Measurements from ENCODE around the gene COL6A2. TPM values are rescaled to one million over a fixed set of nuclear protein-coding genes. Genes with fewer than 3 reads are reported as not detected.
"Not testable (repeated sequence)": the region's sequence is repeated elsewhere in the genome, so short reads cannot be mapped to it uniquely, and the experiment has no call there.

Gene COL6A2
- total RNA-seq, 2 donors from 2014 or later, result 10.8 to 11.3 TPM

DNA sequence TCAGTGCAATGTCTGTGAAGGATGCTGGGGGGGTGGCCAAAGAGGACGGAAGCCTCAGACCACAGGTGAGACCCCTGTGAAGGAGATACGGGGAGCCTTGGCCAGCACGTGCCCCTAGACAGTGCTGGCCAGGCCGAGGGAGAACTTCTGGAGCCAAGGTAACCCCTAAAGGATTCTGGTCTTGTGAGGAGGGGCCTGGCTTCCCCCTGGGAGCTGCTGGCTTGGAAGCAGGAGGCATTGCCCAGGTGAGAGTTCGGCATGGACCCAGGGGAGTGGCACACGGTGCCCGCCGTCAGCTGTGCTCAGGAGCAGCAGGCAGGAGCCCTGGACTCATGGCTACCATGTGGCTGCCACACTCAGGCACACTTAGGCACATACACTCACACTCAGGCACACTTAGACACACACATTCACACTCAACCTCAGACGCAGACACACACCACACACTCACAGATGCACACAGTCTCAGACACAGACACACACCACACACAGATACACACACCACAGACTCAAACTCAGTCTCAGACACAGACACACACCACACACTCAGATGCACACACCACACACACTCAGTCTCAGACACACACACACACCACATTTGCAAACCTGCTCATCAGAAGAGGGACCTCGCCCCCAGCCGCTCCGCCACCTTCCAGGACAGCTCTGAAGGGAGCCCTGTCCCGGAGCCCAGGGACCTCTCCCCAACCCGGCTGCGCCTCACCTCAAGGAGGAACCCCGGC lies 1.1 kb upstream of the COL6A2 start:
- DNase-seq (no peak), ATAC-seq (replicated peaks in 1 of 2) (no peak)
- Mint-ChIP-seq H3K9me3 (no peaks in the 10 kb centered on the region), H3K27ac (no peak overlapping the region), H3K4me3 (peak overlapping the region; percentile 7 to 59), H3K36me3 (ENCODE audit: insufficient read depth in 2 of 2) (peaks cover 0 to 5% of the 10 kb centered on the region in 2 donors), H3K27me3 (ENCODE audit: low read depth) (peaks cover 26% of the 10 kb centered on the region), H3K4me1 (ENCODE audit: low read depth) (peaks cover 8% of the 10 kb centered on the region)

DNA sequence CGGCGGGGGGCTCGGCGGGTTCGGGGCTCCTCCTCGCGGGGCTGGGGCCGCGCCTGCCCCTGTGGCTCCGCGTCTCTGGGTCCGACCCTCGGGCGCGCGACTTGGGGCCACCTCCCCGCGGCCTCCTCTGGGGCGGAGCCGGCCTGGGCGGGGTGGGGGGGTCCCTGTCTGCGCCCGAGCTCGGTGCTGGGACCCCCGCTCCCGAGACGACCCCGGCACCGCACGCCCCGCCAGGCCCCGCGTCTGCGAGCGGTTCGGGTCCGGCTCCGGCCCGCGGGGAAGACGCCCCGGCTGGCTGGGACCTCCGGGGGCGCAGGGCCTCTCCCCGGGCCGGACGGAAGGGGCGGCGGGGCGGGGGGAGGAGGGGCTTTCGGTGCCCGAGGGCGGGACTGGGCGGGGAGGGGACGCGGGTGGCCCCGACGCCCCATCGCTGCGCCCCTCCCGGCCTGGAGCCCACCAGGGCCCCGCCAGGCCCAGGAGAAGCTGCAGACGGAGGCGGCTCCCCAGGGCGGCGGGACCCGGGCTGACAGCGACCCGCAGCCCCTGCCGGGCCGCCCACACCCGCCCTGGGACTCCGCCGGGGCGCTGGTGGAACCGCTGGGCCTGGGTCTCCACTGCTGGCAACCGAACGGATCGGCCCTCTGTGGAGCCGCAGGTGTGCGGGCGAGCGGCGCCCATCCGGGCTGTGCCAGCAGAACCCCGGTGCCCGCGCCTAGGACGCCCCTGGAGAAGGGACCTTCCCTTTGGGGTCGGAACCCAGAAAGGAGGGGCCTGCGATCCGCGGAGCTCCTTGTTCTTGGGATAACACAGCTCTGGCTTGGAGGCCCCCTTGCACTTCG lies 610 bp downstream of the COL6A2 start:
- ATAC-seq (replicated peaks in 1 of 2) (peak; percentile 64 to 66), DNase-seq (peak; percentile 37 to 39)
- Mint-ChIP-seq H3K4me1 (ENCODE audit: low read depth) (peaks cover 8% of the 10 kb centered on the region), H3K27me3 (ENCODE audit: low read depth) (peaks cover 42% of the 10 kb centered on the region), H3K36me3 (ENCODE audit: insufficient read depth in 2 of 2) (peaks cover 3 to 14% of the 10 kb centered on the region in 2 donors), H3K27ac (no peak overlapping the region), H3K4me3 (peak overlapping the region; percentile 41 to 74), H3K9me3 (peaks cover 4 to 5% of the 10 kb centered on the region in 2 donors)

DNA sequence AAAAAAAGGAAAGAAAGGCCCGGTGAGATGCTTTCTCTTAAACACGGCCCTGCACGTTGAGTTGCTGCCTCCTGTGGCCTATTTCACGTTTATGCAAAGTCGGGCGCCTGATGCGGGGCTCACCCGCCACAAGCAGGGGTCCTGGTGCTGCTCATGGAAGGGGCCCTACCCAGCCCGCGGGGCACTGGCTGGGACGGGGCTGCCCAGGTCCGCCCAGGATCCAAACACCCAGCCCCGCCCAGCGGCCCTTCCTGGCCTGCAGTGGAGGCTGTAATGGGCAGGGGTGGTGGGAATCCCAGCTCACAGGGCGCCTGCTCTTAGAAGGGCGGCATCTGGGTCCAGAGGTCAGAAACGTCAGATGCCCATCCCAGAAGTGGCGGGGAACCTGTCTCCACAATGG lies 1.6 kb downstream of the COL6A2 start:
- Mint-ChIP-seq H3K4me3 (no peak overlapping the region), H3K9me3 (peaks cover 7% of the 10 kb centered on the region in 2 donors), H3K27ac (no peak overlapping the region), H3K27me3 (ENCODE audit: low read depth) (peaks cover 45% of the 10 kb centered on the region), H3K36me3 (ENCODE audit: insufficient read depth in 2 of 2) (peaks cover 11 to 19% of the 10 kb centered on the region in 2 donors), H3K4me1 (ENCODE audit: low read depth) (peaks cover 8% of the 10 kb centered on the region)
- DNase-seq, result no peak
- ATAC-seq (replicated peaks in 1 of 2), result no peak

DNA sequence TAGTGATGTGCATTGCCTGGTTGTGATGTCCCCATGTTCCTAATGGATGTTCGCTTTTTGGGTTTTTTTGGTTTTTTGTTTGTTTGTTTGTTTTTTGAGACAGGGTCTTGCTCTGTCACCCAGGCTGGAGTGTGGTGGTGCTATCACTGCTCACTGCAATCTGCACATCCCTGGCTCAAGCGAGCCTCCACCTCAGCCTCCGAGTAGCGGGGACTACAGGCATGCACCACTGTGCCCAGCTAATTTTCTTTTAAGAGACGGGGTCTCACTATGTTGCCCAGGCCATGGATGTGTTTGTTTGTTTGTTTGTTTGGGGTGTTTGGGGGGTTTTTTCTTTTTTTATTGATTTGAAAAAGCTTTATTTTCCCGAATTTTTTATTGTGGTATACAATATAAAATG lies 2.1 kb downstream of the COL6A2 start:
- H3K4me1 Mint-ChIP-seq (ENCODE audit: low read depth), result peaks cover 8% of the 10 kb centered on the region
- peaks cover 7% of the 10 kb centered on the region in 2 donors for H3K9me3 Mint-ChIP-seq
- ATAC-seq (replicated peaks in 1 of 2) (no peak), DNase-seq (no peak)
- H3K4me3 Mint-ChIP-seq, result peak overlapping the region in 1 of 2 donors; percentile 48
- peaks cover 45% of the 10 kb centered on the region for H3K27me3 Mint-ChIP-seq (ENCODE audit: low read depth)
- peaks cover 12 to 19% of the 10 kb centered on the region in 2 donors for H3K36me3 Mint-ChIP-seq (ENCODE audit: insufficient read depth in 2 of 2)
- H3K27ac Mint-ChIP-seq, result no peak overlapping the region

DNA sequence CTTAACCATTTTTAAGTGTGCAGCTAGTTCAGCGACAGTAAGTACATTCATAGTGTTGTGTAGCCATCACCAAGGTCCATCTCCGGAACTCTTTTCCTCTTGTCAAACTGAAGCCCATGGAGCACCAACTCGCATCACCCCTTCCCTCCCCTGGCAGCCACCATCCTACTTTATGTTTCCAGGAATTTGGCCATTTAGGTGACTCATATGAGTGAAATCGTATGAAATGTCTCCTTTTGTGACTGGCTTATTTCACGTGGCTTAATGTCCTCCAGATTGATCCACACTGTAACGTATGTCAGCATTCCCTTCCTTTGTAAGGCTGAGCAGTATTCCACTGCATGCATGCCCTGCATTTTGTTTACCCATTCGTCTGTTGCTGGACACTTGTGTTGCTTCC lies 2.5 kb downstream of the COL6A2 start:
- no peak overlapping the region for H3K27ac Mint-ChIP-seq
- peak overlapping the region in 1 of 2 donors; percentile 15 for H3K4me3 Mint-ChIP-seq
- H3K27me3 Mint-ChIP-seq (ENCODE audit: low read depth), result peaks cover 45% of the 10 kb centered on the region

DNA sequence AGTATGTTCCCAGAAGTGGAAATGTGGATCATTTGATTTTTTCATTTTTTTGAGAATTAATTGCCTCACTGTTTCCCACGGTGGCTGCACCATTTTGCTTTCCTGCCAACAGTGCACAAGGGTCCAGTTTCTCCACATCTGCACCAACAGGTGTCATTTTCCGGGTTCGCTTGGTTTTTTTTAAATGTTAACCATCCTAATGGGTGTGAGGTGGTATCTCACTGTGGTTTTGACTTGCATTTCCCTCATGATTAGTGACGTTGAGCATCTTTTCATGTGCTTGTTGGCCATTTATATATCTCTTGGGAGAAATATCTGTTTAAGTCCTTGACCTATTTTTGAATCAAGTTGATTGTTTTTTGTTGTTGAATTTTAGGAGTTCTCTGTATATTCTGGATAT lies 3.0 kb downstream of the COL6A2 start:
- Mint-ChIP-seq H3K27ac (no peak overlapping the region), H3K4me1 (ENCODE audit: low read depth) (peaks cover 8% of the 10 kb centered on the region), H3K27me3 (ENCODE audit: low read depth) (peaks cover 45% of the 10 kb centered on the region), H3K4me3 (no peak overlapping the region), H3K36me3 (ENCODE audit: insufficient read depth in 2 of 2) (peaks cover 12 to 19% of the 10 kb centered on the region in 2 donors), H3K9me3 (peaks cover 7 to 10% of the 10 kb centered on the region in 2 donors)
- ATAC-seq (replicated peaks in 1 of 2), result no peak
- no peak for DNase-seq

More for the DNA sequence above, 2.5 kb downstream of the COL6A2 start:
- Mint-ChIP-seq H3K36me3 (ENCODE audit: insufficient read depth in 2 of 2) (peaks cover 12 to 19% of the 10 kb centered on the region in 2 donors), H3K4me1 (ENCODE audit: low read depth) (peaks cover 8% of the 10 kb centered on the region), H3K9me3 (peaks cover 7% of the 10 kb centered on the region in 2 donors)
- ATAC-seq (replicated peaks in 1 of 2) (no peak), DNase-seq (no peak)

DNA sequence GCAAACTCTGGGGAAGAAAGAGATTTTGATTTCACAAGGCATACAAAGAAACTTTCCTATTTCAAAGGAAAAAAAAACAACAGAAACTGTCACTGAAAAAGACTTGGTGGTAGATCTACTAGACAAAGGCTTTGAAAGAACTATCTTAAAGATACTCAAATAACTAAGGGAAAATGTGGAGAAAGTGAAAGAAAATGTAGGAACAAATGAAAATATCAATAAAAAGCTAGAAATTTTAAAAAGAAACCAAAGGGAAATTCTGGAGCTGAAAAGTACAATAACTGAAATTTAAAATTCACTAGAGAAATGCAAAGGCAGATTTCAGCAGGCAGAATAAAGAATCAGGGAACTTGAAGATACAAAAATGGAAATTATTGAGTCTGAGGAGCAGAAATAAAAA lies 6.2 kb downstream of the COL6A2 start:
- DNase-seq, result no peak
- ATAC-seq (replicated peaks in 1 of 2), result no peak
- H3K4me3 Mint-ChIP-seq, result no peak overlapping the region
- H3K4me1 Mint-ChIP-seq (ENCODE audit: low read depth), result peaks cover 6% of the 10 kb centered on the region
- H3K27ac Mint-ChIP-seq, result peak overlapping the region; percentile 54
- H3K36me3 Mint-ChIP-seq (ENCODE audit: insufficient read depth in 2 of 2), result peaks cover 12 to 24% of the 10 kb centered on the region in 2 donors
- H3K27me3 Mint-ChIP-seq (ENCODE audit: low read depth), result peaks cover 39% of the 10 kb centered on the region
- peaks cover 11% of the 10 kb centered on the region in 2 donors for H3K9me3 Mint-ChIP-seq

DNA sequence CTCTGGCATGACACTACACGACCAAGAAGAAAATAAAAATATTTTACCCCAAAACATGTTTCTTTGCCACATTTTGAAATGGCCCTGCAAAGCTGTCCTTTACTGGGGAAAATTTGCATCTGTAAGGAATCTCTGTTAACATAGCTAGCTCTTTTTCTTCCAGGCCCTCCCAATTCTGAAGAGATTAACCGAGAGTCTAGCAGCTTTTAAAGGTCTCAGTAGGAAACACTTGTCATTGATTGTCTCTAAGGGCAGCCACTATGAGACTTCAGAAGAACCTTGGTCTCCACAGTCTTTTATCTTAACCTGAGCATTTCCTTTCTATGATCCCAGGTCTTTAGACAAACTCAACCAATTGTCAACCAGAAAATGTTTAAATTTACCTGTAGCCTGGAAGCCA lies 9.5 kb downstream of the COL6A2 start:
- H3K36me3 Mint-ChIP-seq (ENCODE audit: insufficient read depth in 2 of 2), result peaks cover 12 to 18% of the 10 kb centered on the region in 2 donors
- H3K27me3 Mint-ChIP-seq (ENCODE audit: low read depth), result peaks cover 15% of the 10 kb centered on the region
- not testable (repeated sequence) for H3K4me3 Mint-ChIP-seq; H3K27ac Mint-ChIP-seq; ATAC-seq (replicated peaks in 1 of 2); DNase-seq; H3K4me1 Mint-ChIP-seq (ENCODE audit: low read depth); H3K9me3 Mint-ChIP-seq

DNA sequence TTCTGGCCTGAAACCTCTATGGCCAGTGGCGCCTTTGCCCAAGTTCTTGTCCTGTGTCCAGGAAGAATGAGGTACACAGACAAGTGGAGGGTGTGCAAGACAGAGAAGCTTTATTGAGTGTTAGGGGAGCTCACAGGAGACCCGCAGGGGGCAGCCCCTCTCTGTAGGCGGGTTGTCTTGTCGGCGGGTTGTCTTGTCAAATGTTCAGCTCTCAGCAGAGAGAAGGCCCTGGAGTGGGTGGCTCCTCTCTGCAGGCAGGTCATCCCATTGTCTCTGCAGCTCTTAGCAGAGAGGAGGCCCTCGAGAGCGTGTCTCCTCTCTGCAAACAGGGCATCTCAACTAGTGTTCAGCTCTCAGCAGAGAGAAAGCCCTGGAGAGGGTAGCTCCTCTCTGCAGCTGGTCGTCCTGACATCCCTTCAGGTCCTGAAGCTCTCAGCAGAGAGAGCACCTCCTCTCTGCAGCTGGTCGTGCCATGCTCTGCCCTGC lies 11.0 kb downstream of the COL6A2 start:
- Mint-ChIP-seq H3K36me3 (ENCODE audit: insufficient read depth in 2 of 2) (peaks cover 6 to 11% of the 10 kb centered on the region in 2 donors), H3K4me3 (no peak overlapping the region), H3K27me3 (ENCODE audit: low read depth) (peaks cover under 1% of the 10 kb centered on the region), H3K27ac (no peak overlapping the region), H3K4me1 (ENCODE audit: low read depth) (no peaks in the 10 kb centered on the region), H3K9me3 (peaks cover 6 to 7% of the 10 kb centered on the region in 2 donors)
- no peak for ATAC-seq (replicated peaks in 1 of 2)
- no peak for DNase-seq

DNA sequence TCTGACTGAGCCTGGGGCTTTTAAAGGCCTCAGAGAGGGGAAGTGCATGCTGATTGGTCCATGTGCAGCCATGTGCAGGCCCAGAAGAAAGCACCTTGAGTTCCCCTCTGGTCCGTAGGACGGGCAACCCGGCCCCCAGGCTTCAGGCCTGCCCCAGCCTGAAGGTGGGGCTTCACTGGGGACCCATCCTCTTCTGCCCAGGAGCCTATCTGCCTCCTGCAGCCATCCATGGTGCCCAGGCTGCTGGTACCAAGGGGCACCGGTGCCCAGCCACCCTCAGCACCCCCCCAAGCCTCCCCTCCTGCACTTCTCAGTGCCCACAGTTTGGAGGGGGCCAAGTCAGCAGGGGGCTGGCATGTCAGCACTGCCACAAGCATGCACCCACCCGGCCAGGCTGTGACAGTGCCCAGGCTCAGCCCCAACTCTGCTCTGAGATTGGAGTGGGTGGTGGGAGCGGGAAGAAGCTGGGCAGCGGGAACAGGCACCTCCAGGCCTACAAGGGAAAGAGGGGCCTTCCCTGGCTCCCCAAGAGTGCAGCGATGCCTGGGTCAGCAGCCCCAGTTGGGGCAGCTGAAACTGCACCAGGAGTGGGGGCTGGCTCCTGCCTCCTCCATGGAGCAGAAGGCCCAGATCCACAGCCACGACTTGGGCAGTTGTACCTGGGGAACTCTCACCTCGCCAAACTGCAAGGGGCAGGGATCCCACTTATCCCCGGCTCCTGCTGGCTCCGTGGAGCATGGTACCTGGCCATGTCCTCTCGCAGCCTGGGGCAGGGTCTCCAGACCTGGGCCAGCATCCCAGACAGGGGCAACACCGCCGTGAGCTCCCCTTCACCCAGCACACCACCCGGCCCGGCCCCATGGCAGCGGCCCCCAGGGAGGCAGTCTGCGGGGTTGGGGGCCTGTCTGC lies 11.7 kb downstream of the COL6A2 start:
- H3K27me3 Mint-ChIP-seq (ENCODE audit: low read depth), result no peaks in the 10 kb centered on the region

DNA sequence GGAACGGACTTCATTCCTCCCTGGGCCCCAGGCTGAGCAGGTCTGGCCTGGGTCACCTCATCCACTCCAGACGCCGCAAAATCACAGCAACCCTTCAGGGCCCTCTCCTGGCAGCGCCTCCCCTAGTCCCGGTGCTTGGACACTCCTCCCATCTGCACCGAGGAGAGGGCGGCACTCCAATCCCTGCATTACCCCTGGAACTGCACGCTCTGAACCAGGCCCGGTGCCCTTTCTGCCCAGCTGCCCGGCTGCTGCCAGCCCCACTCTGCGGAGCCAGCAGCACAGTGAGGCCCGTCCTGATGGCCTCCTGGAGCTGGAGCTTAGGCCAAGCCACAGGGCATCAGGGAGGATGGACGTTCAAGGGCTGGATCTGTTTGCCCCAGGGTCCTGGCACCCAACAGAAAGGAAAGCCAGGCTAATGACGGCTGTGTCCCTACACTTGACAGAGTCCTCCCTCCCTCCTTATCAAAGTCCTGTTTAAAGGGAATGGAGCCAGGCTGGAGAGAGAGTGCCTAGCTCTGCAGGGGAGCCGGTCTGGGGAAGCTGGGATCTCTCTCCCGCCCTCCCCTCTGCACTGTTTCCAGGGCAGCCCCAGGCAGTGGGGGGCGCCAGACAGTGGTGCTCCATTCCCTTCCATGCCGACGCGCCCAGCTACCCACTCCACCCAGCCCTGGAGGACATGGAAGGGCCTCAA lies 12.7 kb downstream of the COL6A2 start:
- Mint-ChIP-seq H3K9me3 (peaks cover 3 to 4% of the 10 kb centered on the region in 2 donors), H3K27ac (no peak overlapping the region), H3K4me3 (no peak overlapping the region), H3K27me3 (ENCODE audit: low read depth) (no peaks in the 10 kb centered on the region), H3K4me1 (ENCODE audit: low read depth) (no peaks in the 10 kb centered on the region), H3K36me3 (ENCODE audit: insufficient read depth in 2 of 2) (peaks cover 0 to 6% of the 10 kb centered on the region in 2 donors)
- ATAC-seq (replicated peaks in 1 of 2) (no peak), DNase-seq (no peak)

More for the DNA sequence above, 11.7 kb downstream of the COL6A2 start:
- H3K36me3 Mint-ChIP-seq (ENCODE audit: insufficient read depth in 2 of 2), result peaks cover under 1 to 6% of the 10 kb centered on the region in 2 donors
- H3K4me1 Mint-ChIP-seq (ENCODE audit: low read depth), result no peaks in the 10 kb centered on the region
- no peak for DNase-seq
- ATAC-seq (replicated peaks in 1 of 2), result no peak
- H3K27ac Mint-ChIP-seq, result no peak overlapping the region
- H3K4me3 Mint-ChIP-seq, result no peak overlapping the region
- peaks cover 3 to 4% of the 10 kb centered on the region in 2 donors for H3K9me3 Mint-ChIP-seq

DNA sequence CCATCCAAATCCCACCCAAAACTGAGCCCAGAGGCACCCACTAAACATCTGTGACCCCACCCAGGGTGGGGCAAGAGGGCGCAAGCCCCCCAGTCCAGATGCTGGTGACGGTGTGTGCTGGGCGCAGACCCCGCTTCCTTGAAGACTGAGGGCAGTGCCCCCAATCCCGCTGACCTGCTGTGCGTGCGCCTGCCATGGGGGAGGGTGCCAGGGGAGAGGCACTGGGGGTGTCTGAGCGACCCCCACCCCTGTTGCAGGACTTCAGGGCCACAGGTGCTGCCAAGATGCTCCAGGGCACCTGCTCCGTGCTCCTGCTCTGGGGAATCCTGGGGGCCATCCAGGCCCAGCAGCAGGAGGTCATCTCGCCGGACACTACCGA lies 13.3 kb downstream of the COL6A2 start:
- H3K36me3 Mint-ChIP-seq (ENCODE audit: insufficient read depth in 2 of 2), result peaks cover 0 to 6% of the 10 kb centered on the region in 2 donors
- no peak for DNase-seq
- no peak overlapping the region for H3K4me3 Mint-ChIP-seq
- peaks cover 0 to 4% of the 10 kb centered on the region in 2 donors for H3K9me3 Mint-ChIP-seq
- no peak for ATAC-seq (replicated peaks in 1 of 2)
- H3K27me3 Mint-ChIP-seq (ENCODE audit: low read depth), result no peaks in the 10 kb centered on the region
- H3K27ac Mint-ChIP-seq, result no peak overlapping the region
- H3K4me1 Mint-ChIP-seq (ENCODE audit: low read depth), result no peaks in the 10 kb centered on the region
